A673 (cell line): Measurements from ENCODE around the gene TMEM44.

Source experiments
- CTCF ChIP-seq: fragments of 300-800, 200-600 bp; sonication (generic); conservative IDR thresholded peaks from 2 replicates; pipeline ENCODE4 v1.5.1; 2017; ENCODE audit warnings: low read depth, mild to moderate bottlenecking, antibody characterized with exemption, low read length, moderate library complexity, mixed read lengths
- EZH2 ChIP-seq: fragments of 200-600 bp; sonication (generic); IDR thresholded peaks from 2 replicates; pipeline ENCODE4 v1.6.1; 2017; ENCODE audit warnings: borderline replicate concordance, low read depth, mild to moderate bottlenecking, mixed read lengths, antibody characterized with exemption, low read length; ENCODE audit not compliant: poor library complexity, severe bottlenecking

- TF ChIP-seq EZH2 (no peak), CTCF (no peak)
Measured at GRCh38 chr3:194584320-194584776, 48.9 kb downstream of the TMEM44 start.
